ENCODE results near the gene ANKRD55. TPM values are rescaled to one million over a fixed set of nuclear protein-coding genes. Genes with fewer than 3 reads are reported as not detected.

ANKRD55 gene
- total and polyA plus RNA-seq, 9 of the 15 experiments (the other 6 are each of a cell fraction or from before 2014, with no cell fraction given) = 3.4 to 10.6 (median 6.5) TPM

DNA sequence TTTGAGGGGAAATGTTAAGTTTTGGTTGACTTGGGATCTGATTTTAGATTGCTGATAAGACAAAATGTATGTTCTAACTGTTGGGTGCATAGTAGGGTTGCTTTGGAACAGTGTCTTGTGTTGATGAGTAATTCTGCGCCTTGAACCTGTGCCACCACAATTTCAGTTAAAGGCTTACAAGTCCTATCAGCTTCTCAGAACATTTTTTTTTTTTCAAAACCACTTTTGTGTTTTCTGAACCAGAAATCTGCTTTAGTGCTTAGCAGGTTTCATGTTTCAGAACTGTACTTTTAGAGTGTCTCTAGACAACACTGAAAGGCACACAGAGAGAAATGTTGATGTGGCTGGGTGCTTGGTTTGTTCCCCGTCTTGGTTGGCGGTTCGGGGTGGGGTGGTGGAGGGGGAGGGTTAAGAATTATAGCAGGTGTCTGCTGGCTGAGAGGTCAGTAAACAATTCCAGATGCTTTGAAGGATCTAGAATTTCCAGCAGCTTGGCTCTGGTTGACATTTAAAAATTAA is 84.6 kb downstream of the ANKRD55 start:
- ATAC-seq (no peak), DNase-seq (ENCODE audit: extremely low read depth in 1 of 4, low spot score in 3 of 4) (no peak), FAIRE-seq (peak; percentile 48)
- in situ Hi-C loops (cut with MboI) = no loop called here
- Histone ChIP-seq H3K4me2 (ENCODE audit: insufficient read depth, low read length) (no peak overlapping the region), H3K27me3 (ENCODE audit: control insufficient read depth in 2 of 2, insufficient read depth in 2 of 2, low read length in 2 of 2) (no peaks in the 10 kb centered on the region), H3K27ac (ENCODE audit: extremely low read depth, low read depth, low read length) (no peak overlapping the region), H3K36me3 (ENCODE audit: control insufficient read depth, insufficient read depth, low read length) (no peaks in the 10 kb centered on the region), H3K4me1 (replicated peaks in 1 of 2; ENCODE audit: control insufficient read depth in 2 of 2, insufficient read depth in 2 of 2, low read length in 2 of 2) (no peaks in the 10 kb centered on the region; a peak in 1 of 5 replicates), H3K9me3 (replicated peaks; ENCODE audit: control insufficient read depth, insufficient read depth, low read depth, low read length) (no peaks in the 10 kb centered on the region), H2AFZ (ENCODE audit: low read depth, low read length) (no peak overlapping the region), H3K79me2 (ENCODE audit: control insufficient read depth, insufficient read depth, low read length) (no peaks in the 10 kb centered on the region), H3K9me1 (ENCODE audit: control insufficient read depth, insufficient read depth, low read length) (no peaks in the 10 kb centered on the region), H3K9ac (ENCODE audit: insufficient read depth in 1 of 2, low read depth in 2 of 2, low read length in 2 of 2) (no peak overlapping the region), H4K20me1 (replicated peaks; ENCODE audit: control insufficient read depth, insufficient read depth, low read length) (no peaks in the 10 kb centered on the region), H3K4me3 (no peak overlapping the region)
- CTCF ChIA-PET (ENCODE audit: low intra/inter-chr PET ratio) = no interaction called here
- POLR2A ChIA-PET = no interaction called here
- no TSS peak for BruUV-seq (replicated peaks)
- intact Hi-C loops (cut with micrococcal nuclease) = no loop called here
- 31% methylated on average over 4 of the region's 4 CpGs for WGBS (ENCODE audit: insufficient coverage, low coverage, missing lambda C conversion rate)
- TF ChIP-seq ZNF316 (IDR thresholded peaks at IDR 0.05) (peak; percentile 62), NR2C1 (IDR thresholded peaks at IDR 0.05) (no peak), NR2C1 (tag; IDR thresholded peaks at IDR 0.05) (no peak), XRCC3 (IDR thresholded peaks at IDR 0.05) (no peak), MAFG (tag; conservative IDR thresholded peaks at IDR 0.05) (peak; percentile 26; the same call in 1 of the 2 replicates), ZKSCAN1 (IDR thresholded peaks at IDR 0.05; ENCODE audit: low read depth, low read length) (peak; percentile 39; the same call in 1 of the 2 replicates), YBX1 (IDR thresholded peaks at IDR 0.05) (no peak), ARNT (IDR thresholded peaks at IDR 0.05) (no peak), BCL6 (CRISPR knock-in tag; IDR thresholded peaks at IDR 0.05) (no peak), CBX2 (IDR thresholded peaks at IDR 0.05; ENCODE audit: insufficient read depth, low read length, poor library complexity, severe bottlenecking) (no peak), ZNF551 (CRISPR knock-in tag; IDR thresholded peaks at IDR 0.05) (no peak), C11orf30 (IDR thresholded peaks at IDR 0.05; ENCODE audit: low read depth) (peak; percentile 50)
- TF ChIP-seq, protein P1, sequence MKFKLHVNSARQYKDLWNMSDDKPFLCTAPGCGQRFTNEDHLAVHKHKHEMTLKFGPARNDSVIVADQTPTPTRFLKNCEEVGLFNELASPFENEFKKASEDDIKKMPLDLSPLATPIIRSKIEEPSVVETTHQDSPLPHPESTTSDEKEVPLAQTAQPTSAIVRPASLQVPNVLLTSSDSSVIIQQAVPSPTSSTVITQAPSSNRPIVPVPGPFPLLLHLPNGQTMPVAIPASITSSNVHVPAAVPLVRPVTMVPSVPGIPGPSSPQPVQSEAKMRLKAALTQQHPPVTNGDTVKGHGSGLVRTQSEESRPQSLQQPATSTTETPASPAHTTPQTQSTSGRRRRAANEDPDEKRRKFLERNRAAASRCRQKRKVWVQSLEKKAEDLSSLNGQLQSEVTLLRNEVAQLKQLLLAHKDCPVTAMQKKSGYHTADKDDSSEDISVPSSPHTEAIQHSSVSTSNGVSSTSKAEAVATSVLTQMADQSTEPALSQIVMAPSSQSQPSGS (CRISPR knock-in tag; IDR thresholded peaks at IDR 0.05) = no peak

Measured in K562 (cell line).